WI38 (cell line): ENCODE results near the gene GUCD1.
"Not testable (repeated sequence)": the region's sequence is repeated elsewhere in the genome, so short reads cannot be mapped to it uniquely, and the experiment has no call there.

ENCODE experiments used
- H3K4me3 ChIP-seq: 2 replicates; pipeline ENCODE4 v1.5.1; 2011; ENCODE audit warnings: low read depth, mild to moderate bottlenecking, control low read depth, low read length
- TF ChIP-seq, protein P1 (sequence below): IDR thresholded peaks from 2 replicates; pipeline ENCODE4 v1.5.1; 2012; ENCODE audit warnings: low read depth, mild to moderate bottlenecking, control low read depth, low read length

The GUCD1 gene

DNA sequence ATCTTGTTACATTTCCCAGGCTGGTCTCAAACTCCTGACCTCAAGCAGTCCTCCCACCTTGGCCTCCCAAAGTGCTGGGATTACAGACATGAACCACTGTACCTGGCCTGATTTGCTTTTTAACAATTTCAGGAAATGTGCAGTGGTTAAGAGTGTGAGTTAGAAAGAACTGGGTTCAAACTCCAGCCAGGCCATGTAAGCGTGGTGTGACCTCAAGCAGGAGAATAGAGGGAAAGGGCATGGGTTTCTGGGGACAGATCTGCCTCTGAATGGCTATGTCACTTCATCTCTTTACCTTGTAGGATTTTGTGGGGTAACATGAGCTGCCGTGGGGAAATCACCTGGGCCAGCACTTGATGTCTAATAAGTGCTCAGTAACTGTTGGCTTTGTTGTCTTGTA lies 10.1 kb upstream of the GUCD1 start:
- H3K4me3 ChIP-seq, result no peak overlapping the region
- TF ChIP-seq, protein P1, sequence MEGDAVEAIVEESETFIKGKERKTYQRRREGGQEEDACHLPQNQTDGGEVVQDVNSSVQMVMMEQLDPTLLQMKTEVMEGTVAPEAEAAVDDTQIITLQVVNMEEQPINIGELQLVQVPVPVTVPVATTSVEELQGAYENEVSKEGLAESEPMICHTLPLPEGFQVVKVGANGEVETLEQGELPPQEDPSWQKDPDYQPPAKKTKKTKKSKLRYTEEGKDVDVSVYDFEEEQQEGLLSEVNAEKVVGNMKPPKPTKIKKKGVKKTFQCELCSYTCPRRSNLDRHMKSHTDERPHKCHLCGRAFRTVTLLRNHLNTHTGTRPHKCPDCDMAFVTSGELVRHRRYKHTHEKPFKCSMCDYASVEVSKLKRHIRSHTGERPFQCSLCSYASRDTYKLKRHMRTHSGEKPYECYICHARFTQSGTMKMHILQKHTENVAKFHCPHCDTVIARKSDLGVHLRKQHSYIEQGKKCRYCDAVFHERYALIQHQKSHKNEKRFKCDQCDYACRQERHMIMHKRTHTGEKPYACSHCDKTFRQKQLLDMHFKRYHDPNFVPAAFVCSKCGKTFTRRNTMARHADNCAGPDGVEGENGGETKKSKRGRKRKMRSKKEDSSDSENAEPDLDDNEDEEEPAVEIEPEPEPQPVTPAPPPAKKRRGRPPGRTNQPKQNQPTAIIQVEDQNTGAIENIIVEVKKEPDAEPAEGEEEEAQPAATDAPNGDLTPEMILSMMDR, result no peak

DNA sequence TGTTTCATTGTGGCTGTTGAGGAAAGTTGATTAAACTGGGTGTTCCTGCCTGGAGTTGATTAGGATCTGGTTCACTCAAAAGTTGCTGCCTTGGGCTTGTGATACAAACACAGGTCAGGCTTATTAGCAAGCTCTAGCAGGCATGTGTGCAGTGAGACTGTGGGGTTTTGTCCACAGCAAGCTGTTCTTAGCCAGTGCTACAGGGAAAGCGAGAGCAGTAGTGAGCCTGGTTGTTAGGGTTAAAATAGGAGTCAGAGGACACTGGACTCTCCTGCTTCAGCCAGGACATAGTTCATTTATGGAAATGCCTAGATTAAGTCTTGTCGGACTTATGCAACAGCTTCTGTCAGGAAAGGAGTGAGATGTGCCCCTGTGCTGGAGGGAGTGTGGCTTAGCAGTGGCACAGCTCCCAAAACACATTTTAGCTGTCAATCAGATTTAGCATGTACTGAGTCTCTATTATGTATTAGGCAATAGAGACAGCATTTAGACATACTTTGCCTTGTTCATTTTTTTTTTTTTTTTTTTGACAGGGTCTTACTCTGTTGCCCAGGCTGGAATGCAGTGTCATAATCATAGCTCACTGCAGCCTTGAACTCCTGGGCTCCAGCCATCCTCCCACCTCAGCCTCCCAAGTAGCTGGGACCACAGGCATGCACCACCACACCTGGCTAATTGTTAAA lies 9.6 kb upstream of the GUCD1 start:
- H3K4me3 ChIP-seq, result no peak overlapping the region
- TF ChIP-seq, protein P1, result no peak

DNA sequence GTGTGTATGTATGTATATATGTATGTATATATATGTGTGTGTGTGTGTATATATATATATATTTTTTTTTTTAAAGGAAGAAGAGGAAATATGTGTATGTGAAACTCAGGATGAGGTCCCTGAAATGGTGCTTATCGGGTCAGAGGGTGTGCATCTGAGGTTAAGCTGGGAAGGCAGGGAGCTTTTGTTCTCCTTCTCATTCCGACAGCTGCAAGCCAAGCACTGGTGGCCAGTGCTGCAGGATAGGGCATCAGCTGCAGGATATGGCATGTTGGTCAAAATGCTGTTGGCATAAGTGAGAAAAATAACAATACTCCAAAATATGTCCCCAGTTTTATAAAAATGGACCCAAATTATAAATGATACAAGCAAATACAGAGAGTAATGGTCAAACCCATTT lies 8.3 kb upstream of the GUCD1 start:
- TF ChIP-seq, protein P1, result no peak
- H3K4me3 ChIP-seq, result no peak overlapping the region

DNA sequence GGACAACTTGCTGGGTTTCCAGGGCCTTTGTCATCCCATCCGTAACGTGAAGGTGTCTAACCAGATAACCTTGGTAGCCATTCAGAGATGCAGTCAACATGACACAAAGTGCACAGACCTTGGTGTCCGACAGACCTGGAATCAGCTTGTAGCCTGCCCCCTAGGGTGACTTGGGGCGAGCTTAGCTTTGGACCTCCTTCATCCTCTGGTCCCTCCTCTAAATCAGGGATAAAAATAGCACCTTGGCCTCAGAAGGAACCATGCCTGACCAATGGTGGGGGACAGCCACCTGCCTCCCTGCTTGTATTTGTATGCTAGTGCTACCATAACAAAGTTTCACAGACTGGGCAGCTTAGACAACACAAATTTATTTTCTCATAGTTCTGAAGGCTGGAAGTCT lies 4.5 kb upstream of the GUCD1 start:
- H3K4me3 ChIP-seq, result no peak overlapping the region
- TF ChIP-seq, protein P1, result no peak

DNA sequence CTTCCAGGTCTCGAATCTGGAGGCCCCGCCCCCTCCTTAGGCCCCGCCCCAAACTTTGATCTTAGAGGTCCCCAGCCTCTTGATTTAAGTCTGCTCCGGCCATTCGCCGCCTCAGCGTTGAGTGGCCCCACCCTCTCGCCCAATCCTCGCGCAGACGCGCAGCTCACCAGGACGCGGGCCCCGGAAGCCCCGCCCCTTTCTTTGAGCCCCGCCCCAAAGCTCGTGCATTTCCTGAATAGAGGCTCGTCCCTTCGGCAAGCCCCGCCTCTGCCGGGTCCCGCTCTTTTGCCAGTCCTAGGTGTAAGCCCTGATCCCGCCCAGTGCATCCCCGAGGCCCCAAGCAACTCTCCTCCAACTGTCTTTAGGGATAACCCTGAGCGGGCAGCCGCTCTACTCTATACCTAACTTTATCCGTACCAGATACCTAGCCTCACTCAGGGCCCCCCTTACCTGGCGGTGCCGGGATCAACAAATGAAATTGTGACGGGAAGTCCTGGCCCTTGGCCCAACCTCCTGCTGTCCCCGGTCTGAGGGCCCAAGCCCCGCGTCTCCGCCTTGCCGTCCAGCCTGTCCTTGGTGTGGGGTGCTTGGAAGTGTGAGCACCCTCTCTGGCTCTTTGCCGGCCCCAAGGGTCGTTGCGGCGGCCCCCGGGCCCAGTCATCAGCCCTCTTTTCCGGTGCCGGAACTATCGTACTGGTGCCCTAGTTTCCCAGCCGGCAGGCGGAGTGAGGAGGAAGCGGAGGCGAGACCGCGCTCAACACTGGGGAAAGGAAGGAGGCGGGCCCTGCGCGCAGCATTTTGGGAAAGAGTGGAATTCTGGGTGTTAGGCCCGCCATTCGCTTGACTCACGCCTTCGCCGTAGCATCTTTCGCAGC lies 464 bp upstream of the GUCD1 start, which contains the start of gene SNRPD3:
Gene SNRPD3, plus strand, starts transcription at position 835 of the 875 bp plus-strand sequence. CDS start 1,676 bp downstream, outside the sequence.
- TF ChIP-seq, protein P1, result no peak
- peak within 1 kb of the TSS; percentile 99 for H3K4me3 ChIP-seq

DNA sequence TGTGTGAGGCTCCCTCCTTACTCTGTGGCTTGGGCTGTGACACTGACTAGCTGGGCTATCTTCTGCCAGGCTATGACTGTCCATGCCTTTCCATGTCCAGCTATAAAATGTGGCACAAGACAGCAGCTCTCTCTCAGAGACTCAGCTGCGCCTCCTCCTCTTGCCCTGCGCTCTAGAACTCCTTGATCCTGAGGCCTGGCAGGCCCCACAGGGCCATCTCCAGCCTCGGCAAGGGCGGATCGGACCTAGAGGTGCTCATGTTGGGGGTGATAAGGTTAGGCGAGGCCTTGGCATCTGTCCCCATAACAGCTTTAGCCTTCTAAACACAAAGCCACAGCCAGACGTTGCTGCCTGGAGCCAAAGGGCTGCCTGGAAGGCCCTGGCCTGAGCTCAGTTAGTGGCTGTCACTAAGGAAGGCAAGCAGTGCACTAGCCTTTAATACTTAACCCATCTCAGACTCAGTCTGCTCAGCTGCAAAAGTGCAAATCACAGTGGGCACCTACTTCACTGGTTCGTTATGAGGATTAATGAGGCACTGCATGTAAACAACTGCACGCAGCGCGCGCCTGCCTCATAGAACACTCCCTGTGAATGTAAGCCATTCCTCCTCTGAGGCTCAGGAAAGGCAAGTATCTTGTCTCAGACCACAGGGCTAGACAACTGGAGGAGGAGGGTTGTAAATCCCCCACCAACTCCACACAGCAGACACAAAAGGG lies 1.2 kb downstream of the GUCD1 start:
- TF ChIP-seq, protein P1, result no peak
- peak overlapping the region; percentile 78 for H3K4me3 ChIP-seq

DNA sequence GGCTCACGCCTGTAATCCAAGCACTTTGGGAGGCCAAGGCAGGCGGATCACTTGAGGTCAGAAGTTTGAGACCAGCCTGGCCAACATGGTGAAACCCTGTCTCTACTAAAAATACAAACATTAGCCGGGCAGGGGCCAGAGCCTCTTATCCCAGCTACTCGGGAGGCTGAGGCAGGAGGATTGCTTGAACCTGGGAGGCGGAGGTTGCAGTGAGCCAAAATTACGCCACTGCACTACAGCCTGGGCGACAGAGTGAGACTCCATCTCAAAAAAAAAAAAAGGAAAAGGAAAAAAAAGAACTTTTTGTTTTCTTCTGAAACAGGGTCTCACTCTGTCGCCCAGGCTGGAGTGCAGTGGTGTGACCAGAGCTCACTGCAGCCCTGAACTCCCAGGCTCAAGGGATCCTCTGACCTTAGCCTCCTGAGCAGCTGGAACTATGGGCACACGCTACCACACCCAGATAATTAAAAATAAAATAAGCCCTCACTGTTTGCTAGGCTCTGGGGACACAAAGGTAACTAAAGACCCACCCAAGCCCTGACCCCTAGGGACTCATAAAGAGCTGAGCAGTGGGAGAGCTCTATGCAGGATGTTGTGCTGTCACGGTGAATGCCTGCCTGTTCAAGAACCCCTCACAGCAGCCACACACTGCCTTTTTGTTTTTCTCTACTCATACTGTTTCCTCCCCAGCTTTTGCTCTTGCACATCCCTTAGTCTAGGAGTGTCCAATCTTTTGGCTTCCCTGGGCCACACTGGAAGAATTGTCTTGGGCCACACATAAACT lies 2.2 kb downstream of the GUCD1 start:
- H3K4me3 ChIP-seq, result not testable (repeated sequence)
